Measurements from ENCODE around the gene UCK1.
A peak's percentile ranks its signal among the peaks of the same experiment; 100 is the strongest.

The UCK1 gene

GRCh38 chr9:131530920-131531832 lies at the start of gene UCK1:
TSS of gene UCK1 (minus strand) at chr9:131531263. CDS start at chr9:131531174, 89 bp downstream.
- DNase-seq (ENCODE audit: low read depth in 2 of 2, low spot score in 1 of 2) = peak; percentile 28 to 51

- no peak for DNase-seq (ENCODE audit: low read depth in 2 of 2, low spot score in 1 of 2)
Observed at GRCh38 chr9:131580358-131580757, 49.3 kb upstream of the UCK1 start.

- no peak for DNase-seq (ENCODE audit: low read depth in 2 of 2, low spot score in 1 of 2)
Observed at GRCh38 chr9:131579789-131580211, 48.7 kb upstream of the UCK1 start.

- no peak for DNase-seq (ENCODE audit: low read depth in 2 of 2, low spot score in 1 of 2)
Observed at GRCh38 chr9:131578731-131579504, 47.9 kb upstream of the UCK1 start.

- no peak for DNase-seq (ENCODE audit: low read depth in 2 of 2, low spot score in 1 of 2)
Observed at GRCh38 chr9:131578021-131578420, 47.0 kb upstream of the UCK1 start.

GRCh38 chr9:131577005-131578000 lies 46.2 kb upstream of the UCK1 start:
- no peak for DNase-seq (ENCODE audit: low read depth in 2 of 2, low spot score in 1 of 2)

GRCh38 chr9:131575946-131576853 lies 45.1 kb upstream of the UCK1 start:
- no peak for DNase-seq (ENCODE audit: low read depth in 2 of 2, low spot score in 1 of 2)

GRCh38 chr9:131574730-131575640 lies 43.9 kb upstream of the UCK1 start:
- no peak for DNase-seq (ENCODE audit: low read depth in 2 of 2, low spot score in 1 of 2)

- no peak for DNase-seq (ENCODE audit: low read depth in 2 of 2, low spot score in 1 of 2)
Observed at GRCh38 chr9:131567910-131568309, 36.8 kb upstream of the UCK1 start.

GRCh38 chr9:131566158-131566557 lies 35.1 kb upstream of the UCK1 start:
- no peak for DNase-seq (ENCODE audit: low read depth in 2 of 2, low spot score in 1 of 2)

- no peak for DNase-seq (ENCODE audit: low read depth in 2 of 2, low spot score in 1 of 2)
Observed at GRCh38 chr9:131565369-131565768, 34.3 kb upstream of the UCK1 start.

GRCh38 chr9:131562032-131562959 lies 31.2 kb upstream of the UCK1 start:
- DNase-seq (ENCODE audit: low read depth in 2 of 2, low spot score in 1 of 2) = no peak

- DNase-seq (ENCODE audit: low read depth in 2 of 2, low spot score in 1 of 2) = no peak
Observed at GRCh38 chr9:131559421-131560000, 28.4 kb upstream of the UCK1 start.

- no peak for DNase-seq (ENCODE audit: low read depth in 2 of 2, low spot score in 1 of 2)
Observed at GRCh38 chr9:131557855-131558548, 26.9 kb upstream of the UCK1 start.

GRCh38 chr9:131555841-131556673 lies 25.0 kb upstream of the UCK1 start:
- no peak for DNase-seq (ENCODE audit: low read depth in 2 of 2, low spot score in 1 of 2)

- no peak for DNase-seq (ENCODE audit: low read depth in 2 of 2, low spot score in 1 of 2)
Observed at GRCh38 chr9:131554843-131555351, 23.8 kb upstream of the UCK1 start.
